Fibroblast of skin of right quadriceps (primary cell): ENCODE data around the gene RHOU.

Experiments
- DNase-seq: peaks from one replicate; pipeline ENCODE4 v3.0.0-alpha.2; 2013

The RHOU gene

GRCh38 chr1:228786361-228787129, 51.3 kb downstream of the RHOU start:
- no peak for DNase-seq

- DNase-seq: no peak
These were observed 56.5 kb downstream of the RHOU start for GRCh38 chr1:228791791-228792190.

- no peak for DNase-seq
These were observed 57.3 kb downstream of the RHOU start for GRCh38 chr1:228792601-228793000.

- no peak for DNase-seq
These were observed 57.8 kb downstream of the RHOU start for GRCh38 chr1:228793032-228793431.

- DNase-seq: peak; percentile 61
These were observed 58.9 kb downstream of the RHOU start for GRCh38 chr1:228794173-228794572.

GRCh38 chr1:228794810-228795209, 59.5 kb downstream of the RHOU start:
- DNase-seq: no peak

GRCh38 chr1:228795596-228795995, 60.3 kb downstream of the RHOU start:
- no peak for DNase-seq
